GM23338 (cell line): Measurements from ENCODE around the gene PSMA5.

Source experiments
- CREB1 ChIP-seq: fragments of 250-450 bp; sonication (Bioruptor Pico); IDR thresholded peaks from 2 replicates; pipeline ENCODE4 v1.5.0; 2020; ENCODE audit warnings: low read depth, mild to moderate bottlenecking, moderate library complexity
- EZH2 ChIP-seq: fragments of 200-600 bp; sonication (generic); IDR thresholded peaks from one replicate; pipeline ENCODE4 v1.8.0; 2017; ENCODE audit warnings: antibody characterized with exemption, mild to moderate bottlenecking, low read depth; ENCODE audit not compliant: unreplicated experiment
- EZH2phosphoT487 ChIP-seq: fragments of 200-600 bp; sonication (generic); IDR thresholded peaks from one replicate; pipeline ENCODE4 v1.8.1; 2018; ENCODE audit warnings: antibody characterized with exemption; ENCODE audit not compliant: unreplicated experiment
- JUNB ChIP-seq: IDR thresholded peaks from one replicate; pipeline ENCODE4 v1.6.1; 2016; ENCODE audit warnings: antibody characterized with exemption; ENCODE audit not compliant: unreplicated experiment
- NANOG ChIP-seq: IDR thresholded peaks from 2 replicates; pipeline ENCODE4 v1.6.1; 2016; ENCODE audit warnings: antibody characterized with exemption, borderline replicate concordance
- POLR2AphosphoS5 ChIP-seq: IDR thresholded peaks from 2 replicates; pipeline ENCODE4 v1.6.1; 2016; ENCODE audit warnings: antibody characterized with exemption, low read depth
- TF ChIP-seq, protein P1 (sequence below), 2 experiments: fragments of 200-600 bp in 1 of 2; sonication (generic) in 1 of 2; conservative IDR thresholded peaks; 2 replicates each; pipeline versions ENCODE4 v1.5.1 to v1.6.1; 2016 to 2017; ENCODE audit warnings: antibody characterized with exemption in 2 of 2, low read depth in 2 of 2, mild to moderate bottlenecking in 2 of 2, moderate library complexity in 1 of 2
- TF ChIP-seq, protein P2 (sequence below): IDR thresholded peaks from one replicate; pipeline ENCODE4 v1.6.1; 2018; ENCODE audit warnings: antibody characterized with exemption; ENCODE audit not compliant: unreplicated experiment
- TF ChIP-seq, protein P3 (sequence below): IDR thresholded peaks from 2 replicates; pipeline ENCODE4 v1.6.1; 2016; ENCODE audit warnings: antibody characterized with exemption

DNA sequence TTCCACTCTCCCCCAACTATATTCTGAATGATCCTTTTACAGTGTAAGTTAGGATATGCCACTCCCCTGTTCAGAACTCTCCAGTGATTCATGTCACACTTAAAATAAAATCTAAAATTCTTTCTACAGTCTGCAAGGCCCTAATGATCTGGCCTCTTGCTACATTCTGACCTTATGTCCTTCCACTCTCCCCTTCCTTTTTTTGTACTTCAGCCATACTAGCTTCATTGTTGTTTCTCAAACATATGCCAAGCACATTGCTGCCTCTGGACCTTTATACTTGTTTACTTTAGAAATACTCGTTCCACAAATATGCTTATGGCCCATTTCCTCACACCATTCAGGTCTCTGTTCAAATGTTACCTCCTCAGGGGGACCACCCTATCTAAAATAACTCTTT, 14.8 kb upstream of the PSMA5 start:
- TF ChIP-seq EZH2 (no peak), NANOG (no peak), POLR2AphosphoS5 (no peak), CREB1 (CRISPR knock-in tag) (no peak), EZH2phosphoT487 (no peak), JUNB (no peak)
- TF ChIP-seq, protein P1, sequence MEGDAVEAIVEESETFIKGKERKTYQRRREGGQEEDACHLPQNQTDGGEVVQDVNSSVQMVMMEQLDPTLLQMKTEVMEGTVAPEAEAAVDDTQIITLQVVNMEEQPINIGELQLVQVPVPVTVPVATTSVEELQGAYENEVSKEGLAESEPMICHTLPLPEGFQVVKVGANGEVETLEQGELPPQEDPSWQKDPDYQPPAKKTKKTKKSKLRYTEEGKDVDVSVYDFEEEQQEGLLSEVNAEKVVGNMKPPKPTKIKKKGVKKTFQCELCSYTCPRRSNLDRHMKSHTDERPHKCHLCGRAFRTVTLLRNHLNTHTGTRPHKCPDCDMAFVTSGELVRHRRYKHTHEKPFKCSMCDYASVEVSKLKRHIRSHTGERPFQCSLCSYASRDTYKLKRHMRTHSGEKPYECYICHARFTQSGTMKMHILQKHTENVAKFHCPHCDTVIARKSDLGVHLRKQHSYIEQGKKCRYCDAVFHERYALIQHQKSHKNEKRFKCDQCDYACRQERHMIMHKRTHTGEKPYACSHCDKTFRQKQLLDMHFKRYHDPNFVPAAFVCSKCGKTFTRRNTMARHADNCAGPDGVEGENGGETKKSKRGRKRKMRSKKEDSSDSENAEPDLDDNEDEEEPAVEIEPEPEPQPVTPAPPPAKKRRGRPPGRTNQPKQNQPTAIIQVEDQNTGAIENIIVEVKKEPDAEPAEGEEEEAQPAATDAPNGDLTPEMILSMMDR (conservative IDR thresholded peaks at IDR 0.05; ENCODE audit: low read depth in 2 of 2): no peak
- TF ChIP-seq, protein P2, sequence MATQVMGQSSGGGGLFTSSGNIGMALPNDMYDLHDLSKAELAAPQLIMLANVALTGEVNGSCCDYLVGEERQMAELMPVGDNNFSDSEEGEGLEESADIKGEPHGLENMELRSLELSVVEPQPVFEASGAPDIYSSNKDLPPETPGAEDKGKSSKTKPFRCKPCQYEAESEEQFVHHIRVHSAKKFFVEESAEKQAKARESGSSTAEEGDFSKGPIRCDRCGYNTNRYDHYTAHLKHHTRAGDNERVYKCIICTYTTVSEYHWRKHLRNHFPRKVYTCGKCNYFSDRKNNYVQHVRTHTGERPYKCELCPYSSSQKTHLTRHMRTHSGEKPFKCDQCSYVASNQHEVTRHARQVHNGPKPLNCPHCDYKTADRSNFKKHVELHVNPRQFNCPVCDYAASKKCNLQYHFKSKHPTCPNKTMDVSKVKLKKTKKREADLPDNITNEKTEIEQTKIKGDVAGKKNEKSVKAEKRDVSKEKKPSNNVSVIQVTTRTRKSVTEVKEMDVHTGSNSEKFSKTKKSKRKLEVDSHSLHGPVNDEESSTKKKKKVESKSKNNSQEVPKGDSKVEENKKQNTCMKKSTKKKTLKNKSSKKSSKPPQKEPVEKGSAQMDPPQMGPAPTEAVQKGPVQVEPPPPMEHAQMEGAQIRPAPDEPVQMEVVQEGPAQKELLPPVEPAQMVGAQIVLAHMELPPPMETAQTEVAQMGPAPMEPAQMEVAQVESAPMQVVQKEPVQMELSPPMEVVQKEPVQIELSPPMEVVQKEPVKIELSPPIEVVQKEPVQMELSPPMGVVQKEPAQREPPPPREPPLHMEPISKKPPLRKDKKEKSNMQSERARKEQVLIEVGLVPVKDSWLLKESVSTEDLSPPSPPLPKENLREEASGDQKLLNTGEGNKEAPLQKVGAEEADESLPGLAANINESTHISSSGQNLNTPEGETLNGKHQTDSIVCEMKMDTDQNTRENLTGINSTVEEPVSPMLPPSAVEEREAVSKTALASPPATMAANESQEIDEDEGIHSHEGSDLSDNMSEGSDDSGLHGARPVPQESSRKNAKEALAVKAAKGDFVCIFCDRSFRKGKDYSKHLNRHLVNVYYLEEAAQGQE: no peak
- TF ChIP-seq, protein P3, sequence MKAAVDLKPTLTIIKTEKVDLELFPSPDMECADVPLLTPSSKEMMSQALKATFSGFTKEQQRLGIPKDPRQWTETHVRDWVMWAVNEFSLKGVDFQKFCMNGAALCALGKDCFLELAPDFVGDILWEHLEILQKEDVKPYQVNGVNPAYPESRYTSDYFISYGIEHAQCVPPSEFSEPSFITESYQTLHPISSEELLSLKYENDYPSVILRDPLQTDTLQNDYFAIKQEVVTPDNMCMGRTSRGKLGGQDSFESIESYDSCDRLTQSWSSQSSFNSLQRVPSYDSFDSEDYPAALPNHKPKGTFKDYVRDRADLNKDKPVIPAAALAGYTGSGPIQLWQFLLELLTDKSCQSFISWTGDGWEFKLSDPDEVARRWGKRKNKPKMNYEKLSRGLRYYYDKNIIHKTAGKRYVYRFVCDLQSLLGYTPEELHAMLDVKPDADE: no peak
